Mammary epithelial cell (primary cell): ENCODE measurements around the gene RPL10.

ENCODE experiments used
- EZH2 ChIP-seq: IDR thresholded peaks from 2 replicates; pipeline ENCODE4 v1.6.1; 2012; ENCODE audit warnings: low read length, inconsistent platforms, borderline replicate concordance
- TF ChIP-seq, protein P1 (sequence below), 2 donors: IDR thresholded peaks in 1 of 2; conservative IDR thresholded peaks in 1 of 2; 2 replicates each; pipeline ENCODE4 v1.5.1; 2011 to 2012; ENCODE audit warnings: inconsistent platforms in 2 of 2, low read length in 2 of 2, mild to moderate bottlenecking in 2 of 2, control low read depth in 1 of 2, low read depth in 1 of 2; ENCODE audit not compliant: insufficient read depth in 1 of 2; ENCODE audit errors: extremely low read depth in 1 of 2

- TF ChIP-seq, protein P1, sequence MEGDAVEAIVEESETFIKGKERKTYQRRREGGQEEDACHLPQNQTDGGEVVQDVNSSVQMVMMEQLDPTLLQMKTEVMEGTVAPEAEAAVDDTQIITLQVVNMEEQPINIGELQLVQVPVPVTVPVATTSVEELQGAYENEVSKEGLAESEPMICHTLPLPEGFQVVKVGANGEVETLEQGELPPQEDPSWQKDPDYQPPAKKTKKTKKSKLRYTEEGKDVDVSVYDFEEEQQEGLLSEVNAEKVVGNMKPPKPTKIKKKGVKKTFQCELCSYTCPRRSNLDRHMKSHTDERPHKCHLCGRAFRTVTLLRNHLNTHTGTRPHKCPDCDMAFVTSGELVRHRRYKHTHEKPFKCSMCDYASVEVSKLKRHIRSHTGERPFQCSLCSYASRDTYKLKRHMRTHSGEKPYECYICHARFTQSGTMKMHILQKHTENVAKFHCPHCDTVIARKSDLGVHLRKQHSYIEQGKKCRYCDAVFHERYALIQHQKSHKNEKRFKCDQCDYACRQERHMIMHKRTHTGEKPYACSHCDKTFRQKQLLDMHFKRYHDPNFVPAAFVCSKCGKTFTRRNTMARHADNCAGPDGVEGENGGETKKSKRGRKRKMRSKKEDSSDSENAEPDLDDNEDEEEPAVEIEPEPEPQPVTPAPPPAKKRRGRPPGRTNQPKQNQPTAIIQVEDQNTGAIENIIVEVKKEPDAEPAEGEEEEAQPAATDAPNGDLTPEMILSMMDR (conservative IDR thresholded peaks at IDR 0.05 in 1 of 2, IDR thresholded peaks at IDR 0.05 in 1 of 2; ENCODE audit: extremely low read depth in 1 of 2, insufficient read depth in 1 of 2, low read depth in 1 of 2, low read length in 2 of 2): no peak
- no peak for TF ChIP-seq EZH2
Measured at GRCh38 chrX:154419189-154419588, 21.0 kb downstream of the RPL10 start.
